ENCODE measurements around the gene ARHGAP44. TPM values are rescaled to one million over a fixed set of nuclear protein-coding genes. Genes with fewer than 3 reads are reported as not detected.

The ARHGAP44 gene
- total and polyA plus RNA-seq, 2 of the 4 experiments (the other 2 are of a cell fraction): 0.54 to 1.0 TPM

DNA sequence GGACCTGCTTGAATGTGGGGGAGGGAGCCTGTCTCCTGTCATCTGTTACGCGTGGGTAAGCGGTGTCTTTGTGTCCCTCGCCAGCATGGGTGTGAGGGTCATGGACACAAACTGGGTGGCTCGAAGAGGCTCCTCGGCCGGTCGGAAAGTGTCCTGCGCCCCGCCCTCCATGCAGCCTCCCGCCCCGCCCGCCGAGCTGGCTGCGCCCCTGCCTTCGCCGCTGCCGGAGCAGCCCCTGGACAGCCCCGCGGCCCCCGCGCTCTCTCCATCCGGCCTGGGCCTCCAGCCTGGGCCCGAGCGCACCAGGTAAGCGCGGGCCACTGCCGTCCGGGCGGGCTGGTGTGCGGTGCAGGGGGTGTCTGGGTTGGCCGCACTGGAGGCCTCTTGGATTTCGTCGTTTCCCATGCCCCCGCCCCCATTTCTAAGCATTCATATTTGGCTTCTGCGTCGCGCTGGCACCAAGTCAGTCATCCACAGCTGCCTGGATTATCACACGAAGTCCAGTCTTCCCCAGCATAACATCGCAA, 184.8 kb downstream of the ARHGAP44 start:
- H3K4me2 ChIP-seq (ENCODE audit: low read depth, low read length): peak overlapping the region; percentile 64
- H3K4me3 ChIP-seq (ENCODE audit: insufficient read depth, low read depth, low read length): peak overlapping the region; percentile 2; the same call in 1 of the 2 replicates
- no peak overlapping the region for H4K91ac ChIP-seq (ENCODE audit: insufficient read depth, low read depth, low read length)
- H3K9me3 ChIP-seq (ENCODE audit: control insufficient read depth, insufficient read depth, low read length): no peaks in the 10 kb centered on the region
- CTCF ChIA-PET: interaction anchor here (0.5 to 1.3 kb wide), 3 partner anchors 20 to 1360 kb away, joined by 3 to 4 read pairs (median 3); no protein-coding TSS in a partner anchor
- H2AK5ac ChIP-seq (ENCODE audit: low read depth, low read length): no peak overlapping the region
- H3K4me1 ChIP-seq (ENCODE audit: control insufficient read depth, insufficient read depth, low read length): no peaks in the 10 kb centered on the region; the same call in 1 of the 2 replicates
- H4K8ac ChIP-seq (ENCODE audit: low read depth in 2 of 2, low read length in 2 of 2): no peak overlapping the region
- H3K36me3 ChIP-seq (ENCODE audit: control insufficient read depth, insufficient read depth, low read length): no peaks in the 10 kb centered on the region
- no peak overlapping the region; the same call in 1 of the 2 replicates for H3K14ac ChIP-seq (replicated peaks; ENCODE audit: low read depth, low read length)
- H3K27ac ChIP-seq (ENCODE audit: insufficient read depth, low read length): no peak overlapping the region
- POLR2A ChIA-PET (ENCODE audit: unreplicated experiment): no interaction called here
- H3K18ac ChIP-seq (ENCODE audit: low read depth, low read length): no peak overlapping the region
- no peak overlapping the region for H3K23ac ChIP-seq (ENCODE audit: low read depth, low read length)
- 7% methylated on average over 21 of the region's 40 CpGs; no CpG with 5 or more reads in 1 of the 2 experiments for WGBS, 2 experiments (ENCODE audit: extremely low coverage in 2 of 2, insufficient read length in 1 of 2)
- H3K56ac ChIP-seq (ENCODE audit: extremely low read depth, insufficient read depth, low read length): no peak overlapping the region
- H2BK5ac ChIP-seq (ENCODE audit: low read depth, low read length, poor library complexity, severe bottlenecking): no peak overlapping the region
- in situ Hi-C loops (cut with MboI; ENCODE audit: low sequenced_read_pairs) (no loop called here), dilution Hi-C loops (cut with HindIII; ENCODE audit: low sequenced_read_pairs, unreplicated experiment) (no loop called here), intact Hi-C loops (cut with micrococcal nuclease) (no loop called here)
- no peak overlapping the region for H2BK120ac ChIP-seq (ENCODE audit: low read depth, low read length)
- H4K5ac ChIP-seq (ENCODE audit: low read depth, low read length): no peak overlapping the region
- BruUV-seq (replicated peaks): no TSS peak
- peak overlapping the region; percentile 86 for H2AFZ ChIP-seq (replicated peaks; ENCODE audit: low read length, poor library complexity)
- H2BK15ac ChIP-seq (ENCODE audit: low read depth, low read length): no peak overlapping the region
- no peak for DNase-seq
- TF ChIP-seq CHD1 (IDR thresholded peaks at IDR 0.05; ENCODE audit: low read depth, low read length) (no peak), POLR2A (IDR thresholded peaks at IDR 0.05; ENCODE audit: low read depth, low read length) (no peak), MAFK (IDR thresholded peaks at IDR 0.05; ENCODE audit: low read depth, low read length) (no peak)
- no peak overlapping the region for H3K9ac ChIP-seq (ENCODE audit: low read depth, low read length)
- no peaks in the 10 kb centered on the region for H4K20me1 ChIP-seq (ENCODE audit: insufficient read depth, low read length)
- H3K4ac ChIP-seq (ENCODE audit: low read depth, low read length): no peak overlapping the region
- peak; percentile 84 for ATAC-seq (ENCODE audit: low read depth)
- H3K27me3 ChIP-seq (ENCODE audit: control insufficient read depth, insufficient read depth, low read length): peaks cover 4% of the 10 kb centered on the region
- no peaks in the 10 kb centered on the region for H3K79me1 ChIP-seq (ENCODE audit: low read depth in 1 of 2, low read length in 2 of 2)
- no peak overlapping the region for H2BK20ac ChIP-seq (ENCODE audit: low read depth, low read length)
- peak overlapping the region; percentile 19 for H2AK9ac ChIP-seq (replicated peaks; ENCODE audit: low read depth, low read length, poor library complexity)
- H3K9me1 ChIP-seq (ENCODE audit: insufficient read depth, low read length): no peaks in the 10 kb centered on the region

Data from IMR-90 (cell line).